PC-9 (cell line): ENCODE data around the gene FOS. TPM values are rescaled to one million over a fixed set of nuclear protein-coding genes. Genes with fewer than 3 reads are reported as not detected.
"Not testable (repeated sequence)": the region's sequence is repeated elsewhere in the genome, so short reads cannot be mapped to it uniquely, and the experiment has no call there.

ENCODE experiments used
- BruUV-seq: library from RNA; stranded (reverse); fragments of 400-500 nt; replicated peaks from 2 replicates; lab custom pipeline; 2021; lab: Mats Ljungman, UMichigan
- CTCF ChIA-PET: fragments of 300-600 bp; sonication (Branson Sonifier 250); formaldehyde crosslinking; loops from one replicate; lab custom pipeline; 2022; ENCODE audit warnings: antibody characterized with exemption; lab: Charles Lee
- POLR2A ChIA-PET: fragments of 300-600 bp; sonication (Branson Sonifier 250); formaldehyde crosslinking; loops from one replicate; lab custom pipeline; 2022; ENCODE audit warnings: antibody characterized with exemption; ENCODE audit not compliant: unreplicated experiment; lab: Charles Lee
- DNase-seq, 2 experiments: peaks; one replicate each; pipeline versions ENCODE4 v3.0.0 to v3.0.0-alpha.2; 2015 to 2022; ENCODE audit warnings: mixed read lengths in 1 of 2
- H2AFZ ChIP-seq: fragments of 200-600 bp; sonication (generic); 2 replicates; pipeline ENCODE4 v1.8.1; 2017; ENCODE audit warnings: antibody characterized with exemption
- H3F3A ChIP-seq: fragments of 200-600 bp; sonication (generic); 2 replicates; pipeline ENCODE4 v1.8.1; 2017; ENCODE audit warnings: antibody characterized with exemption, mild to moderate bottlenecking, low read depth; ENCODE audit not compliant: insufficient read depth
- H3K27ac ChIP-seq: fragments of 200-600 bp; sonication (generic); 2 replicates; pipeline ENCODE4 v1.6.1; 2016; ENCODE audit warnings: mixed run types
- H3K27me3 ChIP-seq: fragments of 200-600 bp; sonication (generic); 2 replicates; pipeline ENCODE4 v1.6.1; 2016; ENCODE audit warnings: low read depth, mixed run types; ENCODE audit not compliant: insufficient read depth
- H3K36me3 ChIP-seq: fragments of 200-600 bp; sonication (generic); 2 replicates; pipeline ENCODE4 v1.6.1; 2016; ENCODE audit warnings: low read depth, mixed run types
- H3K4me1 ChIP-seq: fragments of 200-600 bp; sonication (generic); replicated peaks from 2 replicates; pipeline ENCODE4 v1.6.1; 2016; ENCODE audit warnings: mixed run types; ENCODE audit not compliant: insufficient read depth
- H3K4me2 ChIP-seq: fragments of 200-600 bp; sonication (generic); 2 replicates; pipeline ENCODE4 v1.6.1; 2017; ENCODE audit warnings: mixed run types
- H3K4me3 ChIP-seq: fragments of 200-600 bp; sonication (generic); 2 replicates; pipeline ENCODE4 v1.6.1; 2016; ENCODE audit warnings: mixed run types
- H3K79me2 ChIP-seq: fragments of 200-600 bp; sonication (generic); 2 replicates; pipeline ENCODE4 v1.6.1; 2017; ENCODE audit warnings: low read depth, mixed run types
- H3K9me2 ChIP-seq: fragments of 200-600 bp; sonication (generic); 2 replicates; pipeline ENCODE4 v1.8.1; 2017; ENCODE audit warnings: mild to moderate bottlenecking; ENCODE audit not compliant: insufficient read depth
- H3K9me3 ChIP-seq: fragments of 200-600 bp; sonication (generic); 2 replicates; pipeline ENCODE4 v1.8.1; 2016; ENCODE audit warnings: low read depth; ENCODE audit not compliant: insufficient read depth
- H4K20me1 ChIP-seq: fragments of 200-600 bp; sonication (generic); 2 replicates; pipeline ENCODE4 v1.8.1; 2017; ENCODE audit not compliant: insufficient read depth
- CTCF ChIP-seq: fragments of 200-600 bp; sonication (generic); conservative IDR thresholded peaks from 2 replicates; pipeline ENCODE4 v1.6.1; 2017; ENCODE audit warnings: mixed run types, antibody characterized with exemption, mild to moderate bottlenecking, moderate library complexity
- EZH2 ChIP-seq: fragments of 200-600 bp; sonication (generic); IDR thresholded peaks from 2 replicates; pipeline ENCODE4 v1.8.0; 2017; ENCODE audit warnings: antibody characterized with exemption, low read depth
- intact Hi-C: fragments of 100-400 bp; cut with micrococcal nuclease; formaldehyde crosslinking; loops from one replicate; pipeline ENCODE4 v1.10.0; 2022; ENCODE audit not compliant: unreplicated experiment
- total RNA-seq: library from RNA; stranded (reverse); gene quantifications from 2 replicates; pipeline ENCODE4 v1.2.3, GENCODE V29; 2021

Gene FOS
- total RNA-seq, 1 experiment from 2014 or later = 84.6 TPM

GRCh38 chr14:75299576-75299975, 20.9 kb downstream of the FOS start:
- Histone ChIP-seq H3K36me3 (no peaks in the 10 kb centered on the region), H4K20me1 (no peaks in the 10 kb centered on the region), H3K27me3 (no peaks in the 10 kb centered on the region), H2AFZ (no peak overlapping the region), H3K4me1 (peaks cover 41% of the 10 kb centered on the region), H3K9me2 (no peaks in the 10 kb centered on the region), H3K9me3 (no peaks in the 10 kb centered on the region), H3K79me2 (no peaks in the 10 kb centered on the region), H3K27ac (peak overlapping the region; percentile 10; the same call in 1 of the 2 replicates), H3F3A (peaks cover 36% of the 10 kb centered on the region; the same call in 1 of the 2 replicates), H3K4me3 (no peak overlapping the region), H3K4me2 (peak overlapping the region; percentile 49)
- intact Hi-C loops = loop anchor here (10.0 kb wide), 1 partner anchor 415 kb away; the partner anchor contains the start of gene DLST
- no TSS peak for BruUV-seq
- ChIA-PET CTCF (interaction anchor here (0.5 to 1.5 kb wide), 13 partner anchors 16 to 439 kb away, joined by 3 to 6 read pairs (median 3); no protein-coding TSS in a partner anchor), POLR2A (interaction anchor here (0.5 to 0.7 kb wide), 5 partner anchors 117 to 377 kb away, joined by 4 to 15 read pairs (median 5); partner anchors contain the start of gene RPS6KL1)
- DNase-seq = no peak
- TF ChIP-seq CTCF = no peak
- no peak for TF ChIP-seq EZH2

- H3K9me2 ChIP-seq = no peaks in the 10 kb centered on the region
- no peak overlapping the region for H3K27ac ChIP-seq
- TF ChIP-seq EZH2 (no peak), CTCF (no peak)
- POLR2A ChIA-PET = no interaction called here
- no peak for DNase-seq
- H3K4me1 ChIP-seq = peaks cover 22% of the 10 kb centered on the region
- no peaks in the 10 kb centered on the region for H3K9me3 ChIP-seq
- no peaks in the 10 kb centered on the region for H3K36me3 ChIP-seq
- no peaks in the 10 kb centered on the region for H3K27me3 ChIP-seq
- no peaks in the 10 kb centered on the region for H4K20me1 ChIP-seq
- H3K4me2 ChIP-seq = no peak overlapping the region
- H3K4me3 ChIP-seq = no peak overlapping the region
- peaks cover 23% of the 10 kb centered on the region; the same call in 1 of the 2 replicates for H3F3A ChIP-seq
- no TSS peak for BruUV-seq
- CTCF ChIA-PET = interaction anchor here (0.6 to 1.7 kb wide), 11 partner anchors 119 to 442 kb away, joined by 3 to 11 read pairs (median 4); no protein-coding TSS in a partner anchor
- intact Hi-C loops = loop anchor here (10.0 kb wide), 2 partner anchors 357 to 1343 kb away; no protein-coding TSS in a partner anchor
- H2AFZ ChIP-seq = no peak overlapping the region
- no peaks in the 10 kb centered on the region for H3K79me2 ChIP-seq
Measured at GRCh38 chr14:75301666-75302325, 23.2 kb downstream of the FOS start.

GRCh38 chr14:75303381-75303789, 24.8 kb downstream of the FOS start:
- no peaks in the 10 kb centered on the region for H3K36me3 ChIP-seq
- DNase-seq = peak; percentile 72 to 77
- H3F3A ChIP-seq = peaks cover 22% of the 10 kb centered on the region; the same call in 1 of the 2 replicates
- H3K27ac ChIP-seq = no peak overlapping the region
- no peaks in the 10 kb centered on the region for H4K20me1 ChIP-seq
- H3K27me3 ChIP-seq = no peaks in the 10 kb centered on the region
- no TSS peak for BruUV-seq
- no peak overlapping the region for H2AFZ ChIP-seq
- peak overlapping the region; percentile 21 for H3K4me2 ChIP-seq
- intact Hi-C loops = loop anchor here (1.0 to 10.0 kb wide), 5 partner anchors 171 to 1341 kb away; no protein-coding TSS in a partner anchor
- ChIA-PET CTCF (interaction anchor here (0.7 to 1.5 kb wide), 10 partner anchors 16 to 442 kb away, joined by 3 to 8 read pairs (median 4); no protein-coding TSS in a partner anchor), POLR2A (no interaction called here)
- H3K4me3 ChIP-seq = no peak overlapping the region
- H3K9me2 ChIP-seq = no peaks in the 10 kb centered on the region
- no peaks in the 10 kb centered on the region for H3K79me2 ChIP-seq
- H3K9me3 ChIP-seq = no peaks in the 10 kb centered on the region
- peaks cover 23% of the 10 kb centered on the region for H3K4me1 ChIP-seq
- no peak for TF ChIP-seq EZH2
- TF ChIP-seq CTCF = peak; percentile 100

- H3K4me2 ChIP-seq, H3K79me2 ChIP-seq, H3K36me3 ChIP-seq, DNase-seq, H3F3A ChIP-seq, H3K9me2 ChIP-seq, H4K20me1 ChIP-seq, H3K9me3 ChIP-seq, H3K4me3 ChIP-seq, H2AFZ ChIP-seq, H3K27ac ChIP-seq, H3K27me3 ChIP-seq, BruUV-seq: not testable (repeated sequence)
- H3K4me1 ChIP-seq = peaks cover 15% of the 10 kb centered on the region
- ChIA-PET CTCF (interaction anchor here (0.8 to 1.5 kb wide), 3 partner anchors 175 to 456 kb away, joined by 4 to 7 read pairs (median 4); no protein-coding TSS in a partner anchor), POLR2A (interaction anchor here (0.7 kb wide), 1 partner anchor 164 kb away, joined by 6 read pairs; no protein-coding TSS in a partner anchor)
- intact Hi-C loops = loop anchor here (5.0 to 10.0 kb wide), 3 partner anchors 362 to 1338 kb away; no protein-coding TSS in a partner anchor
Measured at GRCh38 chr14:75306410-75306809, 27.8 kb downstream of the FOS start.
